KMS-11 (cell line): ENCODE results near the gene CCDC148.

Source experiments
- H2AFZ ChIP-seq: fragments of 200-600 bp; sonication (generic); 2 replicates; pipeline ENCODE4 v1.6.1; 2016; ENCODE audit warnings: antibody characterized with exemption, mixed run types, low read depth
- H3K27ac ChIP-seq: fragments of 200-600 bp; sonication (generic); 2 replicates; pipeline ENCODE4 v1.6.1; 2016; ENCODE audit warnings: mild to moderate bottlenecking, mixed run types
- H3K27me3 ChIP-seq: fragments of 200-600 bp; sonication (generic); 2 replicates; pipeline ENCODE4 v1.6.1; 2017; ENCODE audit warnings: mild to moderate bottlenecking, low read depth, mixed run types, moderate library complexity; ENCODE audit not compliant: insufficient read depth
- H3K36me3 ChIP-seq: fragments of 200-600 bp; sonication (generic); 2 replicates; pipeline ENCODE4 v1.6.1; 2017; ENCODE audit warnings: mild to moderate bottlenecking, mixed run types; ENCODE audit not compliant: insufficient read depth
- H3K4me1 ChIP-seq: fragments of 200-600 bp; sonication (generic); 2 replicates; pipeline ENCODE4 v1.6.1; 2016; ENCODE audit warnings: mild to moderate bottlenecking, low read depth, mixed run types; ENCODE audit not compliant: poor library complexity, severe bottlenecking
- H3K4me2 ChIP-seq: fragments of 200-600 bp; sonication (generic); 2 replicates; pipeline ENCODE4 v1.7.0; 2016; ENCODE audit warnings: mild to moderate bottlenecking, mixed run types
- H3K4me3 ChIP-seq: fragments of 200-600 bp; sonication (generic); IDR thresholded peaks from 2 replicates; pipeline ENCODE4 v1.6.1; 2017; ENCODE audit warnings: low read depth, low read length, mixed read lengths; ENCODE audit not compliant: insufficient read depth
- H3K79me2 ChIP-seq: fragments of 200-600 bp; sonication (generic); 2 replicates; pipeline ENCODE4 v1.6.1; 2016; ENCODE audit warnings: low read depth, mixed run types; ENCODE audit not compliant: insufficient read depth
- H3K9ac ChIP-seq: fragments of 200-600 bp; sonication (generic); 2 replicates; pipeline ENCODE4 v1.6.1; 2016; ENCODE audit warnings: mild to moderate bottlenecking, mixed run types
- H4K20me1 ChIP-seq: fragments of 200-600 bp; sonication (generic); 2 replicates; pipeline ENCODE4 v1.6.1; 2016; ENCODE audit warnings: mild to moderate bottlenecking, mixed run types; ENCODE audit not compliant: insufficient read depth
- TF ChIP-seq, protein P1 (sequence below): fragments of 200-600 bp; sonication (generic); conservative IDR thresholded peaks from 2 replicates; pipeline ENCODE4 v1.6.1; 2017; ENCODE audit warnings: low read depth, mild to moderate bottlenecking, antibody characterized with exemption, low read length, moderate library complexity, mixed read lengths

CCDC148 gene

DNA sequence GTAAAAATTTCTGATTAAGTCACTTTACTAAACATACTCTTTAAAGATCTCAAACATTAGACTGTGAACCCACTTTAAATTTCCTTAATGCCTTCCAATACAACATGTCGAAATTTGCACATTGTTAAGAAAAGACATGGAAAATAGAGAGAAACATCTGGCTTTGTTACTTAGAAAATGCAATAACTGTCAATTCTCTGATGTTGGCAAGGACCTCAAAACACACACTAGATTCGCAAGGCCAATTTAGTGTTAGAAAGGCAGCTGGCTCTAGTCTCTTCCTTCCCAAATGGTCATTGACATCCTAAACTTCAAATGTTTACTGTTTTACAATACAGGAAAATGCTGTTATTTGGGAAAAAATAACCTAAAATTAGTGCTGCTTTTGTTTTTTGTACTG, 244.3 kb downstream of the CCDC148 start:
- Histone ChIP-seq H3K4me3 (no peak overlapping the region), H3K4me2 (no peak overlapping the region), H4K20me1 (no peaks in the 10 kb centered on the region), H2AFZ (no peak overlapping the region), H3K36me3 (no peaks in the 10 kb centered on the region), H3K9ac (no peak overlapping the region), H3K4me1 (peaks cover 18% of the 10 kb centered on the region), H3K27me3 (no peaks in the 10 kb centered on the region), H3K27ac (no peak overlapping the region), H3K79me2 (no peaks in the 10 kb centered on the region)
- TF ChIP-seq, protein P1, sequence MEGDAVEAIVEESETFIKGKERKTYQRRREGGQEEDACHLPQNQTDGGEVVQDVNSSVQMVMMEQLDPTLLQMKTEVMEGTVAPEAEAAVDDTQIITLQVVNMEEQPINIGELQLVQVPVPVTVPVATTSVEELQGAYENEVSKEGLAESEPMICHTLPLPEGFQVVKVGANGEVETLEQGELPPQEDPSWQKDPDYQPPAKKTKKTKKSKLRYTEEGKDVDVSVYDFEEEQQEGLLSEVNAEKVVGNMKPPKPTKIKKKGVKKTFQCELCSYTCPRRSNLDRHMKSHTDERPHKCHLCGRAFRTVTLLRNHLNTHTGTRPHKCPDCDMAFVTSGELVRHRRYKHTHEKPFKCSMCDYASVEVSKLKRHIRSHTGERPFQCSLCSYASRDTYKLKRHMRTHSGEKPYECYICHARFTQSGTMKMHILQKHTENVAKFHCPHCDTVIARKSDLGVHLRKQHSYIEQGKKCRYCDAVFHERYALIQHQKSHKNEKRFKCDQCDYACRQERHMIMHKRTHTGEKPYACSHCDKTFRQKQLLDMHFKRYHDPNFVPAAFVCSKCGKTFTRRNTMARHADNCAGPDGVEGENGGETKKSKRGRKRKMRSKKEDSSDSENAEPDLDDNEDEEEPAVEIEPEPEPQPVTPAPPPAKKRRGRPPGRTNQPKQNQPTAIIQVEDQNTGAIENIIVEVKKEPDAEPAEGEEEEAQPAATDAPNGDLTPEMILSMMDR: no peak

DNA sequence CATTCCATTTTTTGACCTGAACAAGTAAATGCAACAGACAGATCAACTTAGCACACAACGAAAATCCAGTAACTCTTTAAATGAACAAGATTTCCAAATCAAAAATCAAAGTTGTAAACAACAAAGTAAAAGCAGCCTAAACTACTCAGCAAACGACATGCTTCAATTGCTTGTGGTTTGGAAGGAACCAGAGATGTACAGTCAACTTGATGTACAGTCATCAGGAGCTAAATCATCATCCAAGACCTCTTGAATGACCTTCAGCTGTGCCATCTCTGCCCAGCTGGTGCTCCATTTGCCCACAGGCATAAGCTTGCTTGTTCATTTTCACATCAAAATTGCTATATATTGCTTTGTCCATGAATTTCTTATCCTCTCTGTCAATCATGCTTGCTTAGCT, 245.1 kb downstream of the CCDC148 start:
- Histone ChIP-seq H3K36me3 (no peaks in the 10 kb centered on the region), H3K9ac (no peak overlapping the region), H3K4me1 (peaks cover 18% of the 10 kb centered on the region), H3K27me3 (no peaks in the 10 kb centered on the region), H3K4me3 (no peak overlapping the region), H2AFZ (no peak overlapping the region), H3K79me2 (no peaks in the 10 kb centered on the region), H3K4me2 (no peak overlapping the region), H4K20me1 (no peaks in the 10 kb centered on the region), H3K27ac (no peak overlapping the region)
- TF ChIP-seq, protein P1: no peak

DNA sequence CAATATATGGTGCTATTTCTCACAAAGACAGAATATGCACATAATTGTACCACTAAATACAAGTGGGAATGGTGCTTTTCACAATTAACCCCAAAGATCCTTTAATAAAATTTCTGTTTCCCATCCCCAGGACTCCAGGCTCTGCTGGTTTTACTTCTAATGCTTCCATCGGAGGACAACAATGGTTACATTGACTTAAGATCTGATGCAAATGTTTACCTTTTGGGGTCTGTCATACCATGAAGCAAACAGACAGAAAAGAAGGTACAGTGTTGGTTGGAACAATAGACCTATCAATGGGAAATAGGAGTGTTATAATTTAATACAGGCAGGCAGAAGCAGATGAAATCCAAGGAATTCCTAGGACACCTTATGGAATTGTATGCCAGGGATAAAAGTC, 249.2 kb downstream of the CCDC148 start:
- Histone ChIP-seq H3K4me3 (no peak overlapping the region), H3K27ac (no peak overlapping the region), H3K9ac (no peak overlapping the region), H4K20me1 (no peaks in the 10 kb centered on the region), H3K4me1 (peaks cover 13% of the 10 kb centered on the region), H2AFZ (no peak overlapping the region), H3K36me3 (no peaks in the 10 kb centered on the region), H3K27me3 (no peaks in the 10 kb centered on the region), H3K4me2 (no peak overlapping the region), H3K79me2 (no peaks in the 10 kb centered on the region)
- TF ChIP-seq, protein P1: no peak

DNA sequence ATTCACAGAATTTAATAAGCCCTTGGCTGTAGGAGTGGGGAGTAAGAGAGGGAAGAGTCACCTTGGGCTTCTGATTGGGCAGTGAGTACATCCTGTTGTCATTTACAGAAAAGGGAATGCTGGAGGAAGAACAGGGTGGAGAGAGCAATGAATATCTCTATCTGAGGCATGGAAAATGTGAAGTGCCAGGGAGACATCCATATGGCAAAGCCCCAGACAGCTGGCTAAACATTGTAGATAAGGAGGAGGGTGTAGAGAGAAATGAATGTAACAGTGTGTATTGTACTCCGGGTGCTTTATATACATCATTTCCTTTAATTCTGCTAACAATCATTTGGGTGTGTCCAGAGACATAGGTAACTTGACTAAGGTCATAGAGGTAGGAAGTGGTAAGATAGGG, 251.3 kb downstream of the CCDC148 start:
- Histone ChIP-seq H3K27ac (no peak overlapping the region), H2AFZ (no peak overlapping the region), H4K20me1 (no peaks in the 10 kb centered on the region), H3K4me2 (no peak overlapping the region), H3K79me2 (no peaks in the 10 kb centered on the region), H3K27me3 (no peaks in the 10 kb centered on the region), H3K4me3 (no peak overlapping the region), H3K4me1 (peaks cover 13% of the 10 kb centered on the region), H3K9ac (no peak overlapping the region), H3K36me3 (no peaks in the 10 kb centered on the region)
- TF ChIP-seq, protein P1: no peak

DNA sequence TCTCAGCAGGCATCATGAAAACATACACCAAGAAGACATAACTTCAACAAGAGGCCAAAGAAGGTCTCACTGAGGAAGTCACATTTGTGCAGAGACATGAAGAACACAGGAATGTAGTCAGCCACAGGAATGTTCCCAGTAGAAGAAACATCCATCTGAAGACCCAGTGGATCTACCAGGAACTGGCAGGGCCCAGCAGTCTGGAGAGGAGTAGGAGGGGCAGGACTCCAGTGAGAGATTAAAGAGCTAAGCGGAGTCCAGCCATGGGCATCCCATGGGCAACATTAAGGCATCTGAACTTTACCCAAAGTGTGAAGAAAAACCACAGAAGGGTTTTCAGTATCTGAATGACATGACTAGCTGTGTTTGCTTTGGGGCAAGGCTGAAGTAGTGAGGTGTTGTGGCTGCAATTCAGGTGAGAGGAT, 251.8 kb downstream of the CCDC148 start:
- H3K4me1 ChIP-seq: peaks cover 13% of the 10 kb centered on the region
- H2AFZ ChIP-seq: no peak overlapping the region
- H3K4me3 ChIP-seq: no peak overlapping the region
- H3K79me2 ChIP-seq: no peaks in the 10 kb centered on the region
- H3K36me3 ChIP-seq: no peaks in the 10 kb centered on the region
- no peaks in the 10 kb centered on the region for H3K27me3 ChIP-seq
- no peak overlapping the region for H3K27ac ChIP-seq
- H4K20me1 ChIP-seq: no peaks in the 10 kb centered on the region
- TF ChIP-seq, protein P1: no peak
- no peak overlapping the region for H3K4me2 ChIP-seq
- no peak overlapping the region for H3K9ac ChIP-seq
